Left hindlimb (tissue), 1 donor: ENCODE data around the gene CHCHD6.
A peak's percentile ranks its signal among the peaks of the same experiment; 100 is the strongest.

Source experiments
- DNase-seq: peaks from one replicate; pipeline ENCODE4 v3.0.0-alpha.2; 2018

The CHCHD6 gene

DNA sequence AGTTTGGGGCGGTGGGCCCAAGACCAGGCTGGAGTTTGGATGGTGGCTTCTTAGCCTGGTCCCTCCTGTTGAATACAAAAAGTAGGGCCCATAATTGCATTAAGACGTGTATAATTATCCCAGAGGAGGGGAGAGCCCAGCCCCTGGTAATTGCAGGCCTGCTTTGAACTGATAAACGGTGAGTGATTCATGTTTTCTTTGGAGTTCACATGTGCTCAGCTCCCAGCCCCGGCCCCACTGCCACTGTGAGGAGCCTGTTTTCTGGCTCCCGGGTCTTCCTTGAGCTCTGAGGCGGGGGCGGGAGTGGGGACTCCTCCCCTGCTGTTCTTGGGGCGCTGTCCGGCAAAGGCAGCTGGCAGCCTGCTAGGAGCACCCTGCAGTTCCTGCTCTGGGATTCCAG lies 282.0 kb downstream of the CHCHD6 start:
- no peak for DNase-seq

DNA sequence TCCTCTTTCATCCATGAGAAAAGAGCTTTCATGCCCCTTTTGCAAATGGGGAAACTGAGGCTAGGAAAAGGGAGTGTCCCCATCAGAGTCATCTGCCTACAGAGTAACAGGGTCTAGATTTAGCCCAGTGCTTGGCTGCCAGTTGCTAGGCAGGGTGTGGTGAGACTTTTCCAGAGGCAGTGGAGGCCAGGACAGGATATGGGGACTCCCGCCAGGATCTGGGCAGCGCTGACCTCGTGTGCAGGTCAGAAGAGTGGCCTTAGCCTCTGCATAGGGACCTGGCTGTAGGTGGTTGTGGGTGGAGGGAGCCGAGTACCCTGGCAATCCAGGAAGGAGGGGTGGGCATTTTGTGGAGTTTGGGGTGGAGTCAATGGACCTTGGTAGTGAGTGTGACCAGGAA lies 283.1 kb downstream of the CHCHD6 start:
- DNase-seq = no peak

- no peak for DNase-seq
Measured at GRCh38 chr3:126987596-126987995, 283.6 kb downstream of the CHCHD6 start.

GRCh38 chr3:126988451-126989021 lies 284.5 kb downstream of the CHCHD6 start:
- no peak for DNase-seq

DNA sequence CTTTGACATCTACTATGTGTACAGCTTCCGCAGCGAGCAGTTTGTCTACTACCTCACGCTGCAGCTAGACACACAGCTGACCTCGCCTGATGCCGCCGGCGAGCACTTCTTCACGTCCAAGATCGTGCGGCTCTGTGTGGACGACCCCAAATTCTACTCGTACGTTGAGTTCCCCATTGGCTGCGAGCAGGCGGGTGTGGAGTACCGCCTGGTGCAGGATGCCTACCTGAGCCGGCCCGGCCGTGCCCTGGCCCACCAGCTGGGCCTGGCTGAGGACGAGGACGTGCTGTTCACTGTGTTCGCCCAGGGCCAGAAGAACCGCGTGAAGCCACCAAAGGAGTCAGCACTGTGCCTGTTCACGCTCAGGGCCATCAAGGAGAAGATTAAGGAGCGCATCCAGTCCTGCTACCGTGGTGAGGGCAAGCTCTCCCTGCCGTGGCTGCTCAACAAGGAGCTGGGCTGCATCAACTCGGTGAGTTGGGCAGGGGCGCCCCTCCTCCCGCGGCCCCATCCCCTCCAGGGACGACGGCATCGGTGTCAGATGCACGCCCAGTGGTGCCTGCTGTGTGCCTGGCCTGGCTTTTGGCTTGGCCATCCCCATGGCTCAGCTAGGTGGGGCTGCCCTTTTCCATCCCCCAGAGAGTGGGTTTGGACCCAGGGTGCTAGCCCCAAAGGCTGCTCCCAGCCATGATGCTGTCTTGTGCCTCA lies 285.4 kb downstream of the CHCHD6 start:
- DNase-seq = no peak

DNA sequence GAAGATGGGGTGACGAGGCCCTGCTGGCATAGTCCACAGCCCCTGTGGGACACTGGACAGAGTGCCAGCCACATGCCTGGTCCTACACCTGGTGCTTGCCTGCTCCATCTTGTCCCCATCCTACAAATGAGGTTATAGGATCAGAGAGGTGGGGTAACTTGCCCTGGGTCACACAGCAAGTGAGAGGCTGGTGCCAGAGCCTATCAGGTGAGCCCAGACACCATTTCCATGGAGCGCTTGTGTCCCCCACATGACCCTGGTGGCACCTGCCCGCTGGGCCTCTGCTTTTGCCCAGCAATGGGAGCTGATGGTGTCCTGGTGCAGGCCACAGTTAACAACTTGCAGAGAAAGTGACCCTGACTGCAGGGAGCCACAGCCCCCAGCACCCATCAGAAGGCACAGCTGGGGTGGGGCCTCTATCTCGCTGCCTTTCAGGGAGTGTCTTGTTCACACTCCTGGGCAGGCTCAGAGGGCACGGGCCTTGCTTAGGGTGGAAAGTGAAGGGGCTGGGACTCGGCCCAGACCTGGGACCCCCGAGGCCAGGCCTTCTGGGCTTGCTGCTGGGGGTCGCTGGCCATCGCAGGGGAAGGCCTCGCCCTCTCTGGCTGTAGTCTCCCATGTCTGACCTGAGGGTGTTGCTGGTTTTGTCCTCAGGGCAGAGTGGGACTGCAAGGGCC lies 286.1 kb downstream of the CHCHD6 start:
- DNase-seq = no peak

- no peak for DNase-seq
Measured at GRCh38 chr3:126990890-126991289, 286.9 kb downstream of the CHCHD6 start.

- no peak for DNase-seq
Measured at GRCh38 chr3:126991366-126992200, 287.5 kb downstream of the CHCHD6 start.

GRCh38 chr3:126992216-126992615 lies 288.2 kb downstream of the CHCHD6 start:
- no peak for DNase-seq

- no peak for DNase-seq
Measured at GRCh38 chr3:126992776-126993175, 288.7 kb downstream of the CHCHD6 start.

- no peak for DNase-seq
Measured at GRCh38 chr3:126993436-126993835, 289.4 kb downstream of the CHCHD6 start.

DNA sequence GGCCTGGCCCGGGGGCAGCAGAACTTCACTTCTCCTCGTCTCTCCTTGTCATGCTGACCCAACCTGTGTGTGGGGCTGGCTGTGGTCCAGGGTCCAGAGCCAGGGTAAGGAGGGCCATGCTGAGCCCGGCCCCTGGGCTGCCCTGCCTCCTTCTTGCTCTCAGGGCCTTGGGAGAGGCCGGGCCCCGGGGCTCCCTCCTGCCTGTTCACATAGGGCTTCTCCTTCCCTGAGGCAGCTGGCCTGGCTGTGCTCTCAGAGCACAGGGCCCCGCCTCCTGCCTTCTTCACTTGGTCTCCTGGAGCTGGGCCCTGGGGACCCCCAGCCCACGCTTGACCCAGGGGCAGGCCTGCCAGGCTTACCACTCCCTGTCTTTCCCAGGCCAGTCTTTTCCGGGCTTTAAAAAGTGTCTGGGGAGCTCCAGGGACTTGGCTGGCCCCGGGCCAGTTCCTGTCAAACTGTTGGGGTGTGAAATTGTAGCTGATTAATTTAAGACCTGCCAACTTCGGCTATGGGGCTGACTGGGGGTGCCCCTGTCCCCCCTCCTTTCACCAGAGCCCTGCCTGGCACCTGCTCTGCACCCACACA lies 290.7 kb downstream of the CHCHD6 start:
- DNase-seq = no peak

DNA sequence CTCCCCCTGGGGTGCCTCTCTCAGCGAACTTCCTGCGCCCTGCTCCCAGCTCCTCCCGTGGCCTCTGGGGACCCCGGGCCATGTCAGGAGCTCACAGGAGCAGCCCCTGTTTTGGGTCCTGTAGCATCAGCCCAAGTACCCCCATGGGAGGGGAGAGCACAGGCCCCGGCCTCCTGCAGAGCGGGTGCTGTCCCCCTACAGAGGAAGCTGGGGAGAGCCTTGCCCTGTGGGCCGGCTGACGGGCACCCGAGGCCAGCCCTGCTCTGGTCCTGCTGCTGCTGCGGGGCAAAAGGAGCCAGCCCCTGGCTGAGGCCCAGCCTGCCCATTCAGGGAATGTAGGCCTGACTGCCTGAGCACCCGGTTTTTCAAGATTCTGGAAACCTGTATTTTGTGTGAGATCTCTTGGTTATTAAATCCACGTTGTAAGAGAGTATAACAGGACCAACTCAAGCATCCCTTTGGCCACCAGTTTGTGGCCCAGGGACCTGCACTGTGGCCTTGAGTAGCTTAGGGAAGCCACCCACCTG lies 291.3 kb downstream of the CHCHD6 start:
- no peak for DNase-seq

DNA sequence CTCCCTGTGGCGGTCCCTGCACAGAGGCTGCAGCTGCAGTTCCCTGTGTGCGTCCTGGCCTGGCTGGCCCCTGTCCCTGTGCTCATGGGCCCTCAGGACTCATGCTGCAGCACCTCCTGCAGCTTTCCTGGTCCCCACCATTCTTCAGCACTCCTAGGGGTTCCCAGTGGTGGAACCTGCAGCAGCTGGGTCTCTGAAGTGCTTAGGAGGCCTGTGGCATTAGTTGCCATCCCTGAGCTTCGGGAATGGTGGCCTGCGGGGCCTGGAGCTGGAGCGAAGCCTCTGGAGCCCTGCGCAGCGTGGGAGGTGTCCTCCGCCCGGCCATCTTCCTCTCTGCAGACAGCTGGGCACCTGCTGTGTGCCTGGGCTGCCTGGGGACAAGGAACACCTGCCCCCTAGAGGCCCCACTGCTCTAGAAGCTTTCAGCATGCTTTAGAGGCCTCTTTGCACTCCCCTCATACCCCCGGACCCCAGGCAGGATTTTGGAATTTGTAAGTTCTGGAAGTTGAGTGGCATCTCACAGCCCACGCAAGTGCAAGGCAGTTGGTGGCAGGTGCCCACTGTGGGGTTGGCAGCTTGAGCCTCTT lies 292.0 kb downstream of the CHCHD6 start:
- DNase-seq = no peak

GRCh38 chr3:126996905-126997304 lies 292.9 kb downstream of the CHCHD6 start:
- DNase-seq = no peak

GRCh38 chr3:126997455-126998038 lies 293.5 kb downstream of the CHCHD6 start:
- DNase-seq = no peak

GRCh38 chr3:126998320-126998719 lies 294.3 kb downstream of the CHCHD6 start:
- DNase-seq = no peak

DNA sequence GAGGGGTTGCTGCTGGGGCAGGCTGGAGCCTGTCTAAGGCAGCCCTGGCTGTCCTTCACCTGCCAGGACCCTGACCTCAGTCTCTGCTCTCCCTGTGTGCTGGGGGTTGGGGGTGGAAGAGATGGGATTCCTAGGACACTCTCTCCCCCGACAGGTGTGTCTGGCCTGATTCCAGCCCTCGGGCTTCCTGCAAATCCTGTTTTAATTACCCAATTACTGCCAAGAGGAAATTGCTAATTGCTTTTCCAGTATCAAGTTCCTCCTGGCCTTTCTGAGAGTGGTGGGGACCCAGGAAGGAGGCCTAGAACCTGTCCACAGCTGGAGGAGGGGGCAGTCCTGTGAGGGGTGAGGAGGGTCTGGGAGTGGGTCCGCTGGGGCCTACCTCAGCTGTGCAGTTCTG lies 294.7 kb downstream of the CHCHD6 start:
- no peak for DNase-seq

DNA sequence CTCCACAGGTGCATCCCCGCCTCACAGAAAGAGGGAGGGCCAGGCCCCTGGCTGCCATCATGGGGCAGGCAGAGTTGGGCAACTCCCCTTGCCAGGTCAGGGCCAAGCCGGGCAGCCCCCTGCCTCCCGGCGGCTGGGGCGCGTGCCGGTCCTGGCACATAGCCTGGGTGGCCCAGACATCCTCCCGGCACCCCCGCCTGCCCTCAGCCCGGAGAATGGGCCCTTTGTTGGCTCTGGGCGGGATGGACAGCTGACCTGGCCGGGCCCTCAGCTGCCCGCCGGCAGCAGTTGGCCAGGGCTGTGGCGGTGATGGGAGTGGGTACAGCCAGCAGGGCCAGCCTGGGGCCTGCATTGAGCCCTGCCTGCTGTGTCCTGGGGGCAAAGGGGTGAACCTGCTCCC lies 295.3 kb downstream of the CHCHD6 start:
- DNase-seq = no peak

GRCh38 chr3:127000119-127000518 lies 296.1 kb downstream of the CHCHD6 start:
- DNase-seq = peak; percentile 69

DNA sequence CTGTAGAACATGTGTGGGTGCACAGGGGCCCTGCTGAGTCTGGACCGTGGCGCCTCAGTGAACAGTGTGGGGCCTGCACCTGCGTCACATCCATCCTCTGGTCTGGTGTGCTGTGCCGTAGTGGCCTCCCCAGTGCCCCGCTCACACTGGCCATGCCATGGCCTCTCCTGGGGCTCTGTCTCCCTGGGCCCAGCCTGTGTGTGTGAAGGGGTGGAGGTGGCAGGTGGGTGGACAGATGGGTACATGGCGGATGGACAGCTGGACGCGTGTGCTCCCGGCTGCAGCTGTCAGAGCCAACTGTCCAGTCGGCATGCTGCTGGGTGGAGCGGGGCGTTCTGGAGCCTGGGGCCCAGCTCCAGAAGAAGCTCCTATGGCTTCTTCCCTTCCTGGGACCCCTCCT lies 296.7 kb downstream of the CHCHD6 start:
- DNase-seq = no peak
